ENCODE results near the gene HID1.

The HID1 gene

DNA sequence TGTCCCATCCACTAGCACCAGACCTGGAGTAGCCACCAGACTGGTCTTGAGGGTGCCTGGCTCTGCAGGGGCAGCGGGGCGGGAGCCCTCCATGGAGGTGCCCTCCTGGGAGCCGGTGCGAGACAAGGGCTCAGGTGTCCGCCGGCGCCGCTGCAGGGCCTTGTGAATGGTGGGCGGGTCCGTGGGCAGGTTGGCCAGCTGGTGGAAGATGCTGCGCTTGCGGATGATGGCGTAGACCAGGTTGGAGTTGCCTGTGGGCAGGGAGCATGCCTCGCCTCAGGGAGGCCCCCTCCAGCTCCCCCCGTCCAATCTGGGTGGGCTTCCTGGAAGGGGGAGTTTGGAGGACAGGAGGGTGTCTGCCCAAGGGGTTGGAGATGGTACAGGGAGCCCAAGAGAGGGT, 18.4 kb downstream of the HID1 start:
- DNase-seq: no peak
- in situ Hi-C loops (cut with MboI; ENCODE audit: low pct_unique_long_range_greater_than_20kb, low sequenced_read_pairs): no loop called here

GRCh38 chr17:74953134-74953687, 19.3 kb downstream of the HID1 start:
- no peak for DNase-seq
- in situ Hi-C loops (cut with MboI; ENCODE audit: low pct_unique_long_range_greater_than_20kb, low sequenced_read_pairs): no loop called here

GRCh38 chr17:74952431-74953133, 20.0 kb downstream of the HID1 start:
- in situ Hi-C loops (cut with MboI; ENCODE audit: low pct_unique_long_range_greater_than_20kb, low sequenced_read_pairs): no loop called here
- no peak for DNase-seq

- in situ Hi-C loops (cut with MboI; ENCODE audit: low pct_unique_long_range_greater_than_20kb, low sequenced_read_pairs): no loop called here
- DNase-seq: no peak
Observed at GRCh38 chr17:74951680-74952421, 20.7 kb downstream of the HID1 start.

DNA sequence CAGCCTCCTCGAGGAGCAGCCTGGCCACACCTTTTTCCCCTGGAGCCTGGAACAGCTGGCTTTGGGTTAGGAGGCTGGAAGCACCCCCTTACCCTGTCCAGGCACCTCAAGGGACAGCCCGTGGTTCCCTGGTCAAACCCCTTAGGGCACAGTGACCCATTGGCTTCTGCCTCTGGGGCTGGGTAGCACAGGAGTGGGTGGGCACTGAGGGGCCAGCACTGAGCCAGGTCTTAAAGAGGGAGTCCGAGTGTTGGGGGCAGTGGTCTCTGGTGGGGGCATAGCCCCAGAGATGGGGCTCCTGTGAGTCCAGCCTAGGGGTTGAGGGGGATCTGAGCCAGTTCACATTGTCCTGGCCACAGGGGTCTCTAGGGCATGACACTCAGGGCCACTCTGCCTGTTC, 21.5 kb downstream of the HID1 start:
- in situ Hi-C loops (cut with MboI; ENCODE audit: low pct_unique_long_range_greater_than_20kb, low sequenced_read_pairs): no loop called here
- DNase-seq: no peak

DNA sequence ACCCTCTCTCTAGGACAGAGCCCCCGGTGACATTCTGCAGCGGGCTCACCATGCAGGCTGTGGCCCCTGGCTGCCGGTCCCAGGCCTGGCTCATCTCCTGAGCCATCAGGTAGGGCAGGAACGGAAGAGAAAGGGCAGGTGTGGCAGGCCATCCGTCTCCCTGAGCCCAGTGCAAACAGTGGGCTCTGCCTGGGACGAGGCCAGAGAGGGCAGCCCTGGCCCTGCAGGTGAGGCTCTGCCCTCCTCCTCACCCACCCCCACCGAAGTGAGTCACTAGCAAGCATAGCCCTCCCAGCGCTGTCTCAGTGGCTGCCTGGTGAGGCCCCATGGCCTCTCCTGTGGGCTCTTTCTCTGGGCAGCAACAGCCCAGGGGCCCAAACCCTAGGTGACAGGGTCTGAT, 22.4 kb downstream of the HID1 start:
- DNase-seq: no peak
- in situ Hi-C loops (cut with MboI; ENCODE audit: low pct_unique_long_range_greater_than_20kb, low sequenced_read_pairs): no loop called here

- in situ Hi-C loops (cut with MboI; ENCODE audit: low pct_unique_long_range_greater_than_20kb, low sequenced_read_pairs): no loop called here
- no peak for DNase-seq
Observed at GRCh38 chr17:74949455-74950115, 23.0 kb downstream of the HID1 start.

- no peak for DNase-seq
- in situ Hi-C loops (cut with MboI; ENCODE audit: low pct_unique_long_range_greater_than_20kb, low sequenced_read_pairs): no loop called here
Observed at GRCh38 chr17:74947041-74947754, 25.4 kb downstream of the HID1 start.

- in situ Hi-C loops (cut with MboI; ENCODE audit: low pct_unique_long_range_greater_than_20kb, low sequenced_read_pairs): no loop called here
- DNase-seq: no peak
Observed at GRCh38 chr17:74946641-74947040, 25.9 kb downstream of the HID1 start.

DNA sequence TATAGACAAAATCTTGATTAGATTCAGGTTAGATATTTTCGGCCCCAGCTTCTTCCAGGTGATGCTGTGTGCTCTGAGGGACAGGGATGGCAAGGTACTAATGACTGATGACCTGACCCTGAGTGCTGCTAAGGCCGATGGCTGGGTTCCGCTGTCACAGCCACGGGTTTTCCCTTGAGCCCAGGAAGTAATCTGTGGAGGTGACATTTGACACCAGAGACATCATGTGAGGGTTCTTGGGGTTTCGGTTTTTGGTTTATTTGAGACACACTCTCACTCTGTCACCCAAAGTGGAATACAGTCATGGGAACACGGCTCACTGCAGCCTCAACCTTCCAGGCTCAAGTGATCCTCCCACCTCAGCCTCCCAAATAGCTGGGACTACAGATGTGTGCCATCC, 27.0 kb downstream of the HID1 start:
- DNase-seq: no peak
- in situ Hi-C loops (cut with MboI; ENCODE audit: low pct_unique_long_range_greater_than_20kb, low sequenced_read_pairs): no loop called here

DNA sequence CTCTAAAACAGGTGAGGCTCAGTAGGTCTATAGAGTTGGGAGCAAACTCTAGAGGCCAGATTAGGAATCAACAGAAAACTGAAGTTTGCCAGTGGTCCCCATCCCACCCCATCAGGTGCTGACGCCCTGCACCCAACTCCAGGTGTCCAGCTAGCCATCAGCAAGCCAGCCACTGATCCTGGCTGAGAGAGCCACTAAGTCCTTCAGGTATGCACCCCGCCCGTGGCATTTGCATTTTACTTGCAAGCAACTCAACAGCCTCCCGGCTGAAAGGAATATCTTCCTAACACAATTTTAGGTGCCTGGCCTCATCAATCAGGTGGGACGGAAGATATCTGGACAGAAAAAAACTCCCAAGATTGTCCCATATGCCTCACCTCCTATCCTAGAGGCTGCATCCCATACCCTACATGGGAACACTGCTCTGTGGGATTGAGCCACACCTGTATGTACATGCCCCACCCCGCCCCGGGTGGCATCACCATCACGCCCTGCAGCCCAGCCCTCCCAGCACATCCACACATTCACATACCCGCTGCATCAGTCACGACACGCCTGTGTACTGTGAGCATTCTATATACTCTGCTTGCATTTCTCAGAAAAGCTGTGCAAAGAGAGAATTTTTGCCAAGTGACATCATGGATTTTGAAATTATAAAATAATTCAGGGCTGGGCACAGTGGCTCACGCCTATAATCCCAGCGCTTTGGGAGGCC, 28.6 kb downstream of the HID1 start:
- in situ Hi-C loops (cut with MboI; ENCODE audit: low pct_unique_long_range_greater_than_20kb, low sequenced_read_pairs): no loop called here
- no peak for DNase-seq

- DNase-seq: no peak
- in situ Hi-C loops (cut with MboI; ENCODE audit: low pct_unique_long_range_greater_than_20kb, low sequenced_read_pairs): no loop called here
Observed at GRCh38 chr17:74941128-74941725, 31.3 kb downstream of the HID1 start.

GRCh38 chr17:74939534-74939933, 33.0 kb downstream of the HID1 start:
- in situ Hi-C loops (cut with MboI; ENCODE audit: low pct_unique_long_range_greater_than_20kb, low sequenced_read_pairs): no loop called here
- no peak for DNase-seq

GRCh38 chr17:74938194-74938950, 34.2 kb downstream of the HID1 start:
- no peak for DNase-seq
- in situ Hi-C loops (cut with MboI; ENCODE audit: low pct_unique_long_range_greater_than_20kb, low sequenced_read_pairs): no loop called here

DNA sequence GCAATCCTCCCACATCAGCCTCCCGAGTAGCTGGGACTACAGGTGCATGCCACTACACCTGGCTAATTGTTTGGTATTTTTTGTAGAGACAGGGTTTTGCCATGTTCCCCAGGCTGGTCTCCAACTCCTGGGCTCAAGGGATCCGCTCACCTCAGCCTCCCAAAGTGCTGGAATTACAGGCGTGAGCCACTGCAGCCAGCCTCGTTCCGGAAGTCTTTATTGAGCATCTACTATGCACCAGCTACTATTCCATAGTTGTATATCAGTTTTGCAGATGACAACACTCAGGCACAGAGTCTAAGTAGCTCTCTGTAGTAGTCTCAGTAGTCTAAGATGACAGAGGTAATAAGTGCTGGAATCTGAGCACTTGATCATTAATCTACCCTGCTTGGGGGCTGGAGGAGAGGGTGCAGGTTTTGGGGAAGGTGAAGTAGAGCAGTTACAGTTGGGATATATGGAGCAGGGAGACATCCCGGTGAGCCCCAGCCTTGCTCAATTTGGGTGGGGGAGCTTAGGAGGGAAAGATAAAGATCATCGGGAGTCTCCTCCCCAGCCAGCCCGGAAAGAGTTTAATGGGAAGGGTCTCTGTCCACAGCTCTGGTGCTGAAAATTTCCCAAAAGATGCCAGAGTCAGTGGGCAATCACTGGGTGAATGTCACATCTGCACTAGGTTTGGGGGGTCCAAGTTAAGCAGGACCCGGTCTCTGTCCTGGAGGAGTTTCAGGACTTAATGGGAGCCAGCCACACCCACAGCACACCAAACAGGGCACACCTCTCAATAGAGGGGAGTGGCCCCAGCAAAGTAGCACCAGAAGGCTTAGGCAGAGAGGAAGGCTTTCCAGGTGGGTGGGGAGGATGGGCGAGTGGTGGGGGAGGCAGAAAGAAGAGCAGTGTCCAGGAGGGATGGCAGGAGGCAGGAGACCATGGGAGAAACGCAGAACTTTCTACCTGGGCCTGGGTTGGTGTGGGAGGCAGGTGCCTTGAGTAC, 35.2 kb downstream of the HID1 start:
- in situ Hi-C loops (cut with MboI; ENCODE audit: low pct_unique_long_range_greater_than_20kb, low sequenced_read_pairs): no loop called here
- no peak for DNase-seq

DNA sequence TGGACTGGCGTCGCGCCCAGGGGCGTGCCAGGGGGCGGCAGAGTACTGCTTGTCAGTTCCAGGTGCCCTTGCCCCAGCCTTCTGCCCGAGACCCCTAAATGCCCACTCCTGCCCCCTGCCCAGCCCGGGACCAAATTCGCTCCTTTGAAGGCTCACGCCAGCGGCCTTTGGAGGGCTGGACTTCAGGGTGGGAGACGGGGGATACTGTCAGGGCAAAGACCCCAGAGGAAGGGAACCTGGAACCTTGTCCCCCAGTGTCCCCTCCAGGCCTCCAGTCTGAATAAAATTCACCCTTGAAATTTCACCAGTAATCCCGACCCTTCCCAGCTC, 36.1 kb downstream of the HID1 start:
- no peak for DNase-seq
- in situ Hi-C loops (cut with MboI; ENCODE audit: low pct_unique_long_range_greater_than_20kb, low sequenced_read_pairs): no loop called here
